22Rv1 (cell line): Measurements from ENCODE around the gene SMTNL1.

Source experiments
- ZFX ChIP-seq: fragments of 450-650 bp; IDR thresholded peaks from 2 replicates; pipeline ENCODE4 v1.6.1; 2017; ENCODE audit warnings: antibody characterized with exemption, borderline replicate concordance
- TF ChIP-seq, protein P1 (sequence below): fragments of 450-650 bp; IDR thresholded peaks from 2 replicates; pipeline ENCODE4 v1.5.1; 2017; ENCODE audit warnings: mild to moderate bottlenecking

- TF ChIP-seq, protein P1, sequence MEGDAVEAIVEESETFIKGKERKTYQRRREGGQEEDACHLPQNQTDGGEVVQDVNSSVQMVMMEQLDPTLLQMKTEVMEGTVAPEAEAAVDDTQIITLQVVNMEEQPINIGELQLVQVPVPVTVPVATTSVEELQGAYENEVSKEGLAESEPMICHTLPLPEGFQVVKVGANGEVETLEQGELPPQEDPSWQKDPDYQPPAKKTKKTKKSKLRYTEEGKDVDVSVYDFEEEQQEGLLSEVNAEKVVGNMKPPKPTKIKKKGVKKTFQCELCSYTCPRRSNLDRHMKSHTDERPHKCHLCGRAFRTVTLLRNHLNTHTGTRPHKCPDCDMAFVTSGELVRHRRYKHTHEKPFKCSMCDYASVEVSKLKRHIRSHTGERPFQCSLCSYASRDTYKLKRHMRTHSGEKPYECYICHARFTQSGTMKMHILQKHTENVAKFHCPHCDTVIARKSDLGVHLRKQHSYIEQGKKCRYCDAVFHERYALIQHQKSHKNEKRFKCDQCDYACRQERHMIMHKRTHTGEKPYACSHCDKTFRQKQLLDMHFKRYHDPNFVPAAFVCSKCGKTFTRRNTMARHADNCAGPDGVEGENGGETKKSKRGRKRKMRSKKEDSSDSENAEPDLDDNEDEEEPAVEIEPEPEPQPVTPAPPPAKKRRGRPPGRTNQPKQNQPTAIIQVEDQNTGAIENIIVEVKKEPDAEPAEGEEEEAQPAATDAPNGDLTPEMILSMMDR = no peak
- TF ChIP-seq ZFX = no peak
Observed at GRCh38 chr11:57490456-57491248, 46.7 kb upstream of the SMTNL1 start.
